Measurements from ENCODE around the gene NUDT1.

GRCh38 chr7:2260820-2261219 is 18.8 kb downstream of the NUDT1 start:
- TF ChIP-seq CTCF (IDR thresholded peaks at IDR 0.05; ENCODE audit: low read length), result no peak
- no peak for TF ChIP-seq EZH2 (IDR thresholded peaks at IDR 0.05; ENCODE audit: borderline replicate concordance, low read length)
